H1 (cell line): ENCODE results near the gene MYO5B. TPM values are rescaled to one million over a fixed set of nuclear protein-coding genes. Genes with fewer than 3 reads are reported as not detected.

Experiments used
- CTCF ChIA-PET: fragments of 300-600 bp; sonication (Branson Sonifier 250); formaldehyde crosslinking; loops from one replicate; lab custom pipeline; 2021; ENCODE audit not compliant: partially characterized antibody; lab: Charles Lee
- POLR2A ChIA-PET: fragments of 300-600 bp; sonication (Branson Sonifier 250); formaldehyde crosslinking; loops from one replicate; lab custom pipeline; 2021; ENCODE audit warnings: inconsistent platforms; ENCODE audit not compliant: partially characterized antibody; lab: Charles Lee
- DNase-seq, 2 experiments: peaks; one replicate each; pipeline versions ENCODE4 v3.0.0 to v3.0.0-alpha.2; 2010 to 2022; ENCODE audit warnings: low spot score in 2 of 2, low read depth in 1 of 2, mixed read lengths in 1 of 2
- FAIRE-seq: peaks from 2 replicates; lab custom pipeline; 2011; peaks lifted over from hg19 to GRCh38; lab: Jason Lieb, UNC
- H2AFZ ChIP-seq: 2 replicates; pipeline ENCODE4 v1.8.1; 2012; ENCODE audit warnings: low read length, inconsistent platforms
- H2AK5ac ChIP-seq: 2 replicates; pipeline ENCODE4 v1.6.1; 2013; ENCODE audit warnings: low read depth, low read length
- H2BK120ac ChIP-seq: replicated peaks from 2 replicates; pipeline ENCODE3; 2013; ENCODE audit warnings: low read depth, low read length, inconsistent platforms
- H2BK12ac ChIP-seq: 2 replicates; pipeline ENCODE4 v1.6.1; 2013; ENCODE audit warnings: low read depth, low read length
- H2BK15ac ChIP-seq: 2 replicates; pipeline ENCODE4 v1.6.1; 2013; ENCODE audit warnings: low read length
- H2BK20ac ChIP-seq: 2 replicates; pipeline ENCODE4 v1.6.1; 2013; ENCODE audit warnings: low read length
- H2BK5ac ChIP-seq: 2 replicates; pipeline ENCODE4 v1.6.1; 2013; ENCODE audit warnings: low read depth, low read length
- H3K14ac ChIP-seq: 2 replicates; pipeline ENCODE4 v1.6.1; 2013; ENCODE audit warnings: inconsistent platforms; ENCODE audit not compliant: insufficient read length
- H3K18ac ChIP-seq: 2 replicates; pipeline ENCODE4 v1.6.1; 2013; ENCODE audit warnings: low read length; ENCODE audit errors: extremely low read depth
- H3K23ac ChIP-seq: 2 replicates; pipeline ENCODE4 v1.6.1; 2013; ENCODE audit warnings: inconsistent platforms; ENCODE audit not compliant: insufficient read length
- H3K23me2 ChIP-seq: 2 replicates; pipeline ENCODE4 v1.6.1; 2013; ENCODE audit warnings: low read depth, low read length
- H3K27ac ChIP-seq: 2 replicates; pipeline ENCODE4 v1.6.1; 2011; ENCODE audit warnings: low read depth, low read length, inconsistent platforms
- H3K27me3 ChIP-seq, 4 experiments: replicated peaks in 1 of 4; 1 replicate in 1 of 4; 2 replicates in 3 of 4; pipeline versions ENCODE4 v1.6.1 to v1.8.1; 2011 to 2013; ENCODE audit warnings: low read length in 3 of 4, mild to moderate bottlenecking in 3 of 4, inconsistent platforms in 2 of 4, mixed read lengths in 2 of 4, moderate library complexity in 1 of 4; ENCODE audit not compliant: control insufficient read depth in 3 of 4, insufficient read depth in 3 of 4; ENCODE audit errors: extremely low read depth in 1 of 4
- H3K36me3 ChIP-seq, 4 experiments: 2 replicates each; pipeline versions ENCODE4 v1.6.1 to v1.8.1; 2011 to 2013; ENCODE audit warnings: mild to moderate bottlenecking in 4 of 4, low read length in 3 of 4, moderate library complexity in 2 of 4, control low read depth in 1 of 4, inconsistent platforms in 1 of 4; ENCODE audit not compliant: insufficient read depth in 4 of 4, control insufficient read depth in 2 of 4
- H3K4ac ChIP-seq: replicated peaks from 2 replicates; pipeline ENCODE3; 2013; ENCODE audit warnings: low read length, low read depth, mixed read lengths, inconsistent platforms; ENCODE audit not compliant: insufficient read length
- H3K4me1 ChIP-seq, 4 experiments: replicated peaks in 1 of 4; 1 replicate in 1 of 4; 2 replicates in 3 of 4; pipeline versions ENCODE4 v1.6.1 to v1.8.1; 2011 to 2013; ENCODE audit warnings: low read length in 3 of 4, inconsistent platforms in 2 of 4, mixed read lengths in 1 of 4; ENCODE audit not compliant: insufficient read depth in 4 of 4, control insufficient read depth in 3 of 4
- H3K4me2 ChIP-seq, 2 experiments: 2 replicates each; pipeline versions ENCODE4 v1.6.1 to v1.8.1; 2011 to 2013; ENCODE audit warnings: low read depth in 2 of 2, low read length in 2 of 2, control low read depth in 1 of 2, inconsistent platforms in 1 of 2, mild to moderate bottlenecking in 1 of 2; ENCODE audit not compliant: insufficient read depth in 1 of 2
- H3K4me3 ChIP-seq, 4 experiments: fragments of 200-600, 300-600 bp in 1 of 4; sonication (generic), shearing (Covaris generic), sonication (Bioruptor Twin) in 1 of 4; 2 replicates each; pipeline versions ENCODE4 v1.5.1 to v1.8.1; 2011 to 2016; ENCODE audit warnings: low read length in 4 of 4, low read depth in 3 of 4, control low read depth in 2 of 4, inconsistent platforms in 2 of 4, mild to moderate bottlenecking in 2 of 4, mixed read lengths in 1 of 4, moderate library complexity in 1 of 4; ENCODE audit not compliant: insufficient read depth in 2 of 4; ENCODE audit errors: extremely low read depth in 1 of 4
- H3K56ac ChIP-seq: replicated peaks from 2 replicates; pipeline ENCODE3; 2013; ENCODE audit warnings: low read depth, mild to moderate bottlenecking, mixed read lengths, low read length, inconsistent platforms; ENCODE audit not compliant: insufficient read length
- H3K79me1 ChIP-seq: 2 replicates; pipeline ENCODE4 v1.6.1; 2013; ENCODE audit warnings: low read depth, low read length, control low read depth
- H3K79me2 ChIP-seq, 2 experiments: 2 replicates each; pipeline versions ENCODE4 v1.6.1 to v1.8.1; 2012 to 2013; ENCODE audit warnings: low read length in 2 of 2, mild to moderate bottlenecking in 2 of 2, inconsistent platforms in 1 of 2; ENCODE audit not compliant: insufficient read depth in 2 of 2, control insufficient read depth in 1 of 2
- H3K9ac ChIP-seq, 4 experiments: replicated peaks in 1 of 4; 1 replicate in 1 of 4; 2 replicates in 3 of 4; pipeline versions ENCODE4 v1.6.1 to v1.8.1; 2011 to 2013; ENCODE audit warnings: low read depth in 3 of 4, low read length in 3 of 4, control low read depth in 2 of 4, mild to moderate bottlenecking in 2 of 4, moderate library complexity in 2 of 4, inconsistent platforms in 1 of 4; ENCODE audit errors: extremely low read depth in 1 of 4
- H3K9me3 ChIP-seq, 2 experiments: 2 replicates each; pipeline versions ENCODE4 v1.6.1 to v1.8.1; 2012 to 2013; ENCODE audit warnings: mild to moderate bottlenecking in 2 of 2, moderate library complexity in 2 of 2, control low read depth in 1 of 2, inconsistent platforms in 1 of 2, low read depth in 1 of 2, low read length in 1 of 2, mixed read lengths in 1 of 2; ENCODE audit not compliant: insufficient read depth in 2 of 2
- H4K20me1 ChIP-seq, 2 experiments: replicated peaks in 1 of 2; 2 replicates each; pipeline versions ENCODE3 to v1.8.1; 2011 to 2013; ENCODE audit warnings: inconsistent platforms in 2 of 2, low read length in 2 of 2, mild to moderate bottlenecking in 1 of 2; ENCODE audit not compliant: insufficient read depth in 2 of 2, control insufficient read depth in 1 of 2
- H4K5ac ChIP-seq: 2 replicates; pipeline ENCODE4 v1.6.1; 2013; ENCODE audit warnings: low read length, low read depth, mixed read lengths, inconsistent platforms; ENCODE audit not compliant: insufficient read length
- H4K8ac ChIP-seq: 2 replicates; pipeline ENCODE4 v1.8.0; 2013; ENCODE audit warnings: mild to moderate bottlenecking, moderate library complexity, low read length, inconsistent platforms; ENCODE audit not compliant: insufficient read depth; ENCODE audit errors: extremely low read depth
- H4K91ac ChIP-seq: replicated peaks from 2 replicates; pipeline ENCODE3; 2013; ENCODE audit warnings: low read length, mixed read lengths, inconsistent platforms; ENCODE audit not compliant: insufficient read length
- JUND ChIP-seq: IDR thresholded peaks from 2 replicates; pipeline ENCODE4 v1.6.1; 2011; ENCODE audit warnings: mild to moderate bottlenecking, improper control_type of control experiment, low read length
- PHF8 ChIP-seq: fragments of 200-600 bp; sonication (generic); conservative IDR thresholded peaks from 2 replicates; pipeline ENCODE4 v1.7.1; 2012; ENCODE audit warnings: low read depth, mild to moderate bottlenecking, inconsistent platforms, low read length, moderate library complexity
- RNF2 ChIP-seq: fragments of 200-900, 300-1000 bp; sonication (generic); IDR thresholded peaks from 2 replicates; pipeline ENCODE4 v1.7.1; 2016; ENCODE audit warnings: borderline replicate concordance, low read depth, mild to moderate bottlenecking, antibody characterized with exemption, low read length; ENCODE audit not compliant: poor library complexity, severe bottlenecking; ENCODE audit errors: missing control alignments
- RXRA ChIP-seq: IDR thresholded peaks from 2 replicates; pipeline ENCODE4 v1.6.1; 2011; ENCODE audit warnings: low read depth, mild to moderate bottlenecking, low read length, moderate library complexity; ENCODE audit not compliant: insufficient read depth
- TAF1 ChIP-seq: IDR thresholded peaks from 2 replicates; pipeline ENCODE4 v1.6.1; 2011; ENCODE audit warnings: mild to moderate bottlenecking, low read depth, low read length
- YY1 ChIP-seq: IDR thresholded peaks from 2 replicates; pipeline ENCODE4 v1.6.1; 2011; ENCODE audit warnings: low read depth, mild to moderate bottlenecking, low read length
- WGBS, 2 experiments: shearing (Covaris generic) in 1 of 2; methylation state at CpG; one replicate each; pipeline versions ENCODE4 v1.1.6 to v1.1.7; 2013 to 2015; ENCODE audit warnings: low lambda C conversion rate in 2 of 2, mixed read lengths in 2 of 2, inconsistent platforms in 1 of 2, low coverage in 1 of 2, missing lambda C conversion rate in 1 of 2; ENCODE audit not compliant: insufficient replicate concordance in 2 of 2, insufficient coverage in 1 of 2, insufficient read length in 1 of 2; ENCODE audit errors: extremely low coverage in 1 of 2, missing lambda C conversion rate in 1 of 2; 5-methylcytosine and 5-hydroxymethylcytosine counted together
- polyA plus RNA-seq, 7 experiments: library from polyadenylated mRNA; depleted of rRNA in 3 of 7; stranded (reverse) in 5 of 7; unstranded in 2 of 7; fragments of >200 nt in 5 of 7; fragments of 200-250 nt in 2 of 7; gene quantifications; 1 replicate in 5 of 7; 2 replicates in 1 of 7; 4 replicates in 1 of 7; pipeline versions ENCODE4 v1.2.1 to v1.2.3, GENCODE V29; 2011 to 2013; ENCODE audit warnings: missing spikeins in 2 of 7, mixed read lengths in 2 of 7
- total RNA-seq: library from RNA; stranded (reverse); fragmentation: NEBNext Ultra II Directional; extraction: Animal tissue kit (Norgen Biotek cat#: 25700); gene quantifications from 2 replicates; pipeline ENCODE4 v1.2.1, GENCODE V29; 2021

The MYO5B gene
- total and polyA plus RNA-seq, 2 of the 8 experiments (the other 6 are each of a cell fraction or from before 2014, with no cell fraction given): 6.4 to 7.7 TPM

DNA sequence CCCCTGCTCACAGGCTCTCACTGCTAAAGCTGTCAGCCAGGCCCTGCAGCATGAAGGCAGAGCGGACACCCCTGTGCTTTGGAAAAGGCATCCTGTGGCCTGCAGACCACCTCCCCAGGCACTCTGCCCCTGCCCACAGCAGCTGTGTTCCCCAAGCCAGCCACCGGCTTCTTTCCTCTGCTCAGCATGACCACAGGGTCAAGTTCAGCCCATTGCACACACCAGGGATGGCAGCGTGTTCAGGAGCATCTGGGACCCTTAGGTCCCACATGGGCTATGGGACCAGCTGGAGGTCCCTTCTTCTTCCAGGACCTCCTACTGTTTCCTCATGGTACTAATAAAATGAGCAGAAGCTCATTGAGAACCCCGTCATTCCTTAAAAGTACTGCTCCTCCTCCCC is 263.2 kb downstream of the MYO5B start:
- no peak overlapping the region for H2AK5ac ChIP-seq
- no peak overlapping the region for H3K27ac ChIP-seq
- TF ChIP-seq RXRA (no peak), PHF8 (no peak), YY1 (no peak), RNF2 (no peak), TAF1 (no peak), JUND (no peak)
- no peaks in the 10 kb centered on the region for H3K27me3 ChIP-seq
- ChIA-PET CTCF (interaction anchor here (0.9 to 1.3 kb wide), 2 partner anchors 15 to 41 kb away, joined by 3 read pairs; no protein-coding TSS in a partner anchor), POLR2A (no interaction called here)
- no peaks in the 10 kb centered on the region for H3K79me2 ChIP-seq
- no peak overlapping the region for H3K4me2 ChIP-seq
- H2AFZ ChIP-seq: no peak overlapping the region
- FAIRE-seq: no peak
- no peaks in the 10 kb centered on the region for H3K36me3 ChIP-seq
- H3K18ac ChIP-seq: no peak overlapping the region
- no peak overlapping the region for H2BK12ac ChIP-seq
- DNase-seq: no peak
- H4K8ac ChIP-seq: no peak overlapping the region
- no peaks in the 10 kb centered on the region for H3K9me3 ChIP-seq
- H4K91ac ChIP-seq: no peak overlapping the region
- H3K14ac ChIP-seq: no peak overlapping the region
- no peaks in the 10 kb centered on the region for H3K4me1 ChIP-seq
- no peak overlapping the region for H3K9ac ChIP-seq
- no peak overlapping the region for H3K4me3 ChIP-seq
- H3K56ac ChIP-seq: no peak overlapping the region
- H4K5ac ChIP-seq: no peak overlapping the region
- H2BK5ac ChIP-seq: no peak overlapping the region
- H4K20me1 ChIP-seq: no peaks in the 10 kb centered on the region
- no peak overlapping the region for H3K23ac ChIP-seq
- no peak overlapping the region for H2BK15ac ChIP-seq
- H2BK20ac ChIP-seq: no peak overlapping the region
- no peak overlapping the region for H2BK120ac ChIP-seq
- 84% methylated on average over 4 of the region's 4 CpGs; no CpG with 5 or more reads in 1 of the 2 experiments for whole genome bisulfite sequencing, 2 experiments
- no peak overlapping the region for H3K4ac ChIP-seq
- H3K79me1 ChIP-seq: no peaks in the 10 kb centered on the region
- H3K23me2 ChIP-seq: no peaks in the 10 kb centered on the region
